HEK293 (cell line): ENCODE measurements around the gene ROPN1L.

Experiments
- CTCF ChIP-seq: fragments of 450-650 bp; formaldehyde crosslinking; IDR thresholded peaks from 2 replicates; pipeline ENCODE4 v1.5.1; 2016; ENCODE audit warnings: missing biosample characterization, missing genetic modification characterization
- WT1 ChIP-seq: fragments of 450-650 bp; formaldehyde crosslinking; IDR thresholded peaks from 2 replicates; pipeline ENCODE4 v1.5.1; 2016; ENCODE audit warnings: missing biosample characterization, missing genetic modification characterization

DNA sequence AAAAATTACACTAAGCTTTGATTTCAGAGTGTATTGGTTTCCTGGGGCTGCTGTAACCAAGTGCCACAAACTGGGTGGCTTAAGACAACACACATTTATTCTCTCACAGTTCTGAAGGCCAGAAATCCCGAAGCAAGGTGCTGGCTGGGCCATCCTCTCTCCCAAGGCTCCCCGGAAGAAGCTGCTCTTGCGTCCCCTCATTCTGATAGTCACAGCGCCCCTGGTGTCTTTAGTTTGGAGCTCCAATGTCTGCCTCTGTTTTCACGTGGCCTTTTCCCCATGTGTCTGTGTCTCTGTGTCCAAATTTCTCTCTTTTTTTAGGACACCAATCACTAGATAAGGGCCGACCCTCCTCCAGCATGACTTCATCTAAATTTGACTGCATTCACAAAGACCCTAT, 56.7 kb downstream of the ROPN1L start:
- no peak for TF ChIP-seq WT1 (tag by site-specific recombination)
- no peak for TF ChIP-seq CTCF
